ENCODE measurements around the gene AP4E1.

DNA sequence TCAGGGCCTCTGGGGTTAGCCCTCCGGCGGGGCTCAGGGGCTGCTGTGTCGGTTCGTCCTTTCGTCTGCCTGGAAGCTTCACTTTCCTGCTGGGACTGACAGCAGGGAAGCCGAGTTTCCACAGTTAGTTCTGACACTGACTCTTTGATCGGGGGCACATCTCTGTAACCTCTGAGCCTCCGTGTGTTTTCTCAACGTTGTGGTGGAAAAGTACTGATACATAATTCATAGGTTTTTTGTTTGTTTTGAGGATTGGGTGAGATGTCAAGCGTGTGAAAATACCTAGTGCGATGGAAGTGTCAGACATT, 481 bp downstream of the AP4E1 start:
- no peak for TF ChIP-seq POLR2A (IDR thresholded peaks at IDR 0.05; ENCODE audit: low read depth, low read length)
- no peak for TF ChIP-seq CTCF (IDR thresholded peaks at IDR 0.05; ENCODE audit: extremely low read depth in 1 of 2, insufficient read depth in 1 of 2, low read depth in 1 of 2, low read length in 2 of 2)
- TF ChIP-seq POLR2AphosphoS5 (IDR thresholded peaks at IDR 0.05; ENCODE audit: insufficient read depth, low read depth, low read length) = no peak
- TF ChIP-seq MYC (IDR thresholded peaks at IDR 0.05; ENCODE audit: low read depth, low read length) = no peak
- no peak for TF ChIP-seq FOS (IDR thresholded peaks at IDR 0.05; ENCODE audit: borderline replicate concordance, insufficient read depth, low read length)
- no peak for TF ChIP-seq JUN (IDR thresholded peaks at IDR 0.05; ENCODE audit: borderline replicate concordance, insufficient read depth, insufficient read length, low read depth)
- no peak for TF ChIP-seq EZH2 (IDR thresholded peaks at IDR 0.05; ENCODE audit: borderline replicate concordance, low read depth, low read length, severe bottlenecking)
- TF ChIP-seq GATA2 (IDR thresholded peaks at IDR 0.05; ENCODE audit: insufficient read depth, insufficient read length, low read depth, low read length) = no peak
- no peak for TF ChIP-seq MAX (IDR thresholded peaks at IDR 0.05; ENCODE audit: insufficient read depth, insufficient read length)

Data from endothelial cell of umbilical vein (primary cell).